C4-2B (cell line): ENCODE measurements around the gene AGPAT1.

ENCODE experiments used
- ZFX ChIP-seq: fragments of 450-650 bp; IDR thresholded peaks from 2 replicates; pipeline ENCODE4 v1.6.1; 2017
- TF ChIP-seq, protein P1 (sequence below): fragments of 450-650 bp; conservative IDR thresholded peaks from 2 replicates; pipeline ENCODE4 v1.5.1; 2017; ENCODE audit warnings: mild to moderate bottlenecking

DNA sequence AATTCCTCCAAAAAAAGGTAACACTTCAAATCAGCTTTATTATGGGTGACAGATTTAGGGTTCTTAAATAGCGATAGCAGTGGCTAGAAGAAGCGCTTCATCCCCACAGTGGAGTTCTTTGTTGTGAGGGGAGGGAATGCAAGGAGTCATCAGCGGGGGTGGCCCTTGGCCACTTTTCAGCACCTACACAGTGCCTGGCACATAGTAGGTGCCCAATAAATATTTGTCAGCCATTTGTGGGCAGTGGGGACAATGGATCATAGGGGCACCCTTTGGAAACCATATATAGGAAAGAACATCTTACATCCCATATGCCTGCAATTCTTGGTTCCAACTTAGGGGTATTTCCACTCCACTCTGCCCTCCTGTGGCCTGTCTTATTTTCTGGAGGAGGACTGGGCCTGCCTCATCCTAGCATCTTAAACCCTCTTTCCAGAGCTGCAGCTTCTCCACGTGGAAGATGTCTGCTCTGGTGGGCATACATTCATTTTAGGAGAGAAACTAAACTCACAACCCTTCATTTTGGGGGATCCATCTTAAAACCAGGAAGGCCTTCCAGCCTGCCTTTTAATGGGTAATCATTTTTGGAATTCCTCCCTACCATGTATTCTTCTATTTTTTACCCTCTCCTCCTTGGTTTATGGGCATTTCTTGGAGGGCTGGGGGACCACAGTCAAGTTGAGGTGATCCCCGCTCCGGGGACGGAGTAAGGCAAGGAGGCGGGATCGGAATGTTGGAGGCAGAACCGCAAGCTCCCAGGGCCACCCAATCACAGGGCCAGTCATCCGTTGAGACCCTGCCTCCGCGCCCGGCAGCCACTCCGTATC lies 19.2 kb upstream of the AGPAT1 start:
- TF ChIP-seq, protein P1, sequence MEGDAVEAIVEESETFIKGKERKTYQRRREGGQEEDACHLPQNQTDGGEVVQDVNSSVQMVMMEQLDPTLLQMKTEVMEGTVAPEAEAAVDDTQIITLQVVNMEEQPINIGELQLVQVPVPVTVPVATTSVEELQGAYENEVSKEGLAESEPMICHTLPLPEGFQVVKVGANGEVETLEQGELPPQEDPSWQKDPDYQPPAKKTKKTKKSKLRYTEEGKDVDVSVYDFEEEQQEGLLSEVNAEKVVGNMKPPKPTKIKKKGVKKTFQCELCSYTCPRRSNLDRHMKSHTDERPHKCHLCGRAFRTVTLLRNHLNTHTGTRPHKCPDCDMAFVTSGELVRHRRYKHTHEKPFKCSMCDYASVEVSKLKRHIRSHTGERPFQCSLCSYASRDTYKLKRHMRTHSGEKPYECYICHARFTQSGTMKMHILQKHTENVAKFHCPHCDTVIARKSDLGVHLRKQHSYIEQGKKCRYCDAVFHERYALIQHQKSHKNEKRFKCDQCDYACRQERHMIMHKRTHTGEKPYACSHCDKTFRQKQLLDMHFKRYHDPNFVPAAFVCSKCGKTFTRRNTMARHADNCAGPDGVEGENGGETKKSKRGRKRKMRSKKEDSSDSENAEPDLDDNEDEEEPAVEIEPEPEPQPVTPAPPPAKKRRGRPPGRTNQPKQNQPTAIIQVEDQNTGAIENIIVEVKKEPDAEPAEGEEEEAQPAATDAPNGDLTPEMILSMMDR = peak; percentile 80
- TF ChIP-seq ZFX = no peak
